ENCODE results near the gene OBP2A.

- TF ChIP-seq SUZ12 (IDR thresholded peaks at IDR 0.05; ENCODE audit: extremely low read depth, insufficient read depth, insufficient read length) (no peak), YY1 (IDR thresholded peaks at IDR 0.05; ENCODE audit: insufficient read depth, insufficient read length) (no peak)
These were observed 29.6 kb upstream of the OBP2A start for GRCh38 chr9:135516132-135516860.
